CD14-positive monocyte (primary cell): ENCODE results near the gene NME7. TPM values are rescaled to one million over a fixed set of nuclear protein-coding genes. Genes with fewer than 3 reads are reported as not detected.

Experiments
- DNase-seq, 3 donors: peaks; one replicate each; pipeline ENCODE4 v3.0.0-alpha.2; 2011 to 2022
- H2AFZ ChIP-seq: 2 replicates; pipeline ENCODE4 v1.6.0; 2012; ENCODE audit warnings: mild to moderate bottlenecking, low read depth, low read length, inconsistent platforms; ENCODE audit not compliant: insufficient read depth, poor library complexity, severe bottlenecking
- H3K27ac ChIP-seq, 2 donors: 1 replicate in 1 of 2; 2 replicates in 1 of 2; pipeline ENCODE4 v1.5.1; 2012 to 2013; ENCODE audit warnings: low read length in 2 of 2, control low read depth in 1 of 2, inconsistent platforms in 1 of 2, low read depth in 1 of 2, mild to moderate bottlenecking in 1 of 2
- H3K27me3 ChIP-seq, 2 donors: one replicate each; pipeline versions ENCODE4 v1.6.0 to v1.6.1; 2011 to 2013; ENCODE audit warnings: low read length in 2 of 2; ENCODE audit not compliant: control insufficient read depth in 2 of 2, insufficient read depth in 2 of 2
- H3K36me3 ChIP-seq, 2 donors: replicated peaks in 1 of 2; 1 replicate in 1 of 2; 2 replicates in 1 of 2; pipeline versions ENCODE4 v1.5.1 to v1.6.1; 2012 to 2013; ENCODE audit warnings: low read length in 2 of 2, control low read depth in 1 of 2, inconsistent platforms in 1 of 2, mild to moderate bottlenecking in 1 of 2; ENCODE audit not compliant: insufficient read depth in 2 of 2, control insufficient read depth in 1 of 2
- H3K4me1 ChIP-seq, 2 donors: 1 replicate in 1 of 2; 2 replicates in 1 of 2; pipeline versions ENCODE4 v1.5.1 to v1.6.1; 2012 to 2013; ENCODE audit warnings: low read length in 2 of 2, control low read depth in 1 of 2, inconsistent platforms in 1 of 2, mild to moderate bottlenecking in 1 of 2, moderate library complexity in 1 of 2; ENCODE audit not compliant: insufficient read depth in 2 of 2, control insufficient read depth in 1 of 2
- H3K4me2 ChIP-seq: replicated peaks from 2 replicates; pipeline ENCODE3; 2012; ENCODE audit warnings: low read length, moderate library complexity, mild to moderate bottlenecking; ENCODE audit not compliant: poor library complexity, severe bottlenecking; ENCODE audit errors: extremely low read depth
- H3K4me3 ChIP-seq, 3 experiments: fragments of 200-600 bp in 1 of 3; sonication (generic) in 1 of 3; replicated peaks in 1 of 3; 1 replicate in 2 of 3; 2 replicates in 1 of 3; pipeline ENCODE4 v1.5.1; 2011 to 2013; ENCODE audit warnings: low read length in 3 of 3, mild to moderate bottlenecking in 3 of 3, control low read depth in 2 of 3, low read depth in 2 of 3, inconsistent platforms in 1 of 3, moderate library complexity in 1 of 3
- H3K79me2 ChIP-seq: 2 replicates; pipeline ENCODE4 v1.6.0; 2012; ENCODE audit warnings: mild to moderate bottlenecking, control low read depth, inconsistent platforms, low read length, moderate library complexity; ENCODE audit not compliant: insufficient read depth
- H3K9ac ChIP-seq: 2 replicates; pipeline ENCODE4 v1.6.0; 2017; ENCODE audit warnings: low read length, mild to moderate bottlenecking; ENCODE audit not compliant: insufficient read depth, poor library complexity, severe bottlenecking
- H3K9me3 ChIP-seq, 2 donors: replicated peaks in 1 of 2; 1 replicate in 1 of 2; 2 replicates in 1 of 2; pipeline versions ENCODE4 v1.5.1 to v1.6.1; 2012 to 2013; ENCODE audit warnings: low read length in 2 of 2, control low read depth in 1 of 2; ENCODE audit not compliant: control insufficient read depth in 1 of 2, insufficient read depth in 1 of 2
- H4K20me1 ChIP-seq: 2 replicates; pipeline ENCODE4 v1.6.0; 2012; ENCODE audit warnings: mild to moderate bottlenecking, low read length, control low read depth, moderate library complexity; ENCODE audit not compliant: insufficient read depth
- H3K27ac Mint-ChIP-seq, 7 donors: one replicate each; pipeline ENCODE4 v1.8.0; 2020; ENCODE audit warnings: mild to moderate bottlenecking in 7 of 7, mixed read lengths in 7 of 7, moderate library complexity in 6 of 7, inconsistent platforms in 2 of 7
- H3K27me3 Mint-ChIP-seq, 3 donors: one replicate each; pipeline ENCODE4 v1.8.0; 2021 to 2022; ENCODE audit warnings: low read depth in 3 of 3, mild to moderate bottlenecking in 3 of 3, mixed read lengths in 3 of 3, moderate library complexity in 3 of 3, inconsistent platforms in 1 of 3
- H3K36me3 Mint-ChIP-seq, 2 donors: one replicate each; pipeline ENCODE4 v1.8.0; 2020; ENCODE audit warnings: mixed read lengths in 2 of 2, inconsistent platforms in 1 of 2, mild to moderate bottlenecking in 1 of 2
- H3K4me1 Mint-ChIP-seq: one replicate; pipeline ENCODE4 v1.8.0; 2020; ENCODE audit warnings: mild to moderate bottlenecking, mixed read lengths
- H3K4me3 Mint-ChIP-seq, 2 donors: one replicate each; pipeline ENCODE4 v1.8.0; 2020; ENCODE audit warnings: mild to moderate bottlenecking in 2 of 2, mixed read lengths in 2 of 2, moderate library complexity in 1 of 2
- H3K9me3 Mint-ChIP-seq, 7 donors: one replicate each; pipeline ENCODE4 v1.8.0; 2020 to 2022; ENCODE audit warnings: mixed read lengths in 7 of 7, mild to moderate bottlenecking in 6 of 7, moderate library complexity in 6 of 7, inconsistent platforms in 2 of 7
- CTCF ChIP-seq: fragments of 200-600 bp; IDR thresholded peaks from one replicate; pipeline ENCODE4 v1.8.0; 2022; ENCODE audit warnings: antibody characterized with exemption, mild to moderate bottlenecking
- WGBS: methylation state at CpG from one replicate; pipeline ENCODE4 v1.1.5; 2013; ENCODE audit warnings: missing lambda C conversion rate; ENCODE audit not compliant: insufficient coverage; 5-methylcytosine and 5-hydroxymethylcytosine counted together
- intact Hi-C, 2 donors: fragments of 100-400 bp; cut with micrococcal nuclease; formaldehyde crosslinking; loops; one replicate each; pipeline versions ENCODE4 v1.15.0 to v1.15.1; 2023
- polyA plus RNA-seq, 3 donors: library from polyadenylated mRNA; depleted of rRNA in 1 of 3; unstranded in 2 of 3; stranded (reverse) in 1 of 3; fragments of 300-500 nt in 2 of 3; fragments of >200 nt in 1 of 3; fragmentation: Illumina TruSeq in 2 of 3; gene quantifications; 1 replicate in 2 of 3; 2 replicates in 1 of 3; pipeline ENCODE4 v1.2.3, GENCODE V29; 2012 to 2021

The NME7 gene
- polyA plus RNA-seq, 3 donors = 3.5 to 8.0 (median 6.0) TPM

GRCh38 chr1:169322138-169322537 lies 45.5 kb downstream of the NME7 start:
- WGBS = no CpG with 5 or more reads among the region's 3 CpGs
- intact Hi-C loops = no loop called here
- no peak overlapping the region for H3K27ac Mint-ChIP-seq
- Histone ChIP-seq H2AFZ (no peak overlapping the region), H3K4me2 (no peak overlapping the region), H3K27me3 (no peaks in the 10 kb centered on the region), H3K9ac (no peak overlapping the region), H3K27ac (no peak overlapping the region), H3K4me3 (no peak overlapping the region), H3K36me3 (no peaks in the 10 kb centered on the region), H3K4me1 (peaks cover 11 to 12% of the 10 kb centered on the region in 2 donors), H4K20me1 (no peaks in the 10 kb centered on the region), H3K9me3 (no peaks in the 10 kb centered on the region), H3K79me2 (no peaks in the 10 kb centered on the region)
- H3K27me3 Mint-ChIP-seq = no peaks in the 10 kb centered on the region
- peaks cover 12% of the 10 kb centered on the region for H3K4me1 Mint-ChIP-seq
- H3K36me3 Mint-ChIP-seq = no peaks in the 10 kb centered on the region
- no peaks in the 10 kb centered on the region for H3K9me3 Mint-ChIP-seq
- H3K4me3 Mint-ChIP-seq = no peak overlapping the region
- no peak for DNase-seq
- TF ChIP-seq CTCF = no peak

- H3K4me3 Mint-ChIP-seq = no peak overlapping the region
Measured at GRCh38 chr1:169321539-169321938, 46.1 kb downstream of the NME7 start.

More at GRCh38 chr1:169321539-169321938, 46.1 kb downstream of the NME7 start:
- Mint-ChIP-seq H3K9me3 (no peaks in the 10 kb centered on the region), H3K27me3 (peaks cover 0 to 2% (median 0%) of the 10 kb centered on the region in 3 donors), H3K27ac (no peak overlapping the region), H3K36me3 (no peaks in the 10 kb centered on the region), H3K4me1 (peaks cover 6% of the 10 kb centered on the region)
- Histone ChIP-seq H3K36me3 (no peaks in the 10 kb centered on the region), H3K27ac (no peak overlapping the region), H3K4me1 (peaks cover 5 to 6% of the 10 kb centered on the region in 2 donors), H3K9ac (no peak overlapping the region), H2AFZ (no peak overlapping the region), H3K4me2 (no peak overlapping the region), H3K79me2 (no peaks in the 10 kb centered on the region), H3K9me3 (no peaks in the 10 kb centered on the region), H4K20me1 (no peaks in the 10 kb centered on the region), H3K27me3 (no peaks in the 10 kb centered on the region), H3K4me3 (no peak overlapping the region)
- no peak for DNase-seq
- intact Hi-C loops = no loop called here
- no CpG with 5 or more reads among the region's 1 CpG for WGBS
- no peak for TF ChIP-seq CTCF
